Measurements from ENCODE around the gene SMC2. TPM values are rescaled to one million over a fixed set of nuclear protein-coding genes. Genes with fewer than 3 reads are reported as not detected.

The SMC2 gene
- total and polyA plus RNA-seq, 2 of the 13 experiments (the other 11 are each of a cell fraction or from before 2014, with no cell fraction given), result 5.6 to 36.7 TPM

DNA sequence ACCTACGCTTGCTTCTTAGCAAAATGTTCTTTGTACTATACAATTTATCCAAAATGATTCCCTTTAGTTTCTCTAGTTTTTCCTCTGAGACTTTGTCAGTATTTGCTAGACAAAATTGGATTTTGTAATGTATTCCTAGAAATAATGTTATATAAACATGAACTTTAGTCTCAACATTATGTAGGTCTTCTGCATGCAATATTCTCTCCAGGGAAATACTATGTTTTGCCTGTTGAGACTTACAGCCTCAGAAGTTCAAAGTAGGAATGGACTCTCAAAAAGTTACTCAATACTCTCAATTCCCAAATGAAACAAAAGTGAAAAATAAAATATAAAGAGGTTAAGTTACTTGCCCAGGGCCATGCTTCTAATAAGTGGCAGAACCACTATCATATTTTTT, 24.8 kb upstream of the SMC2 start (continued):
- TF ChIP-seq, protein P1, sequence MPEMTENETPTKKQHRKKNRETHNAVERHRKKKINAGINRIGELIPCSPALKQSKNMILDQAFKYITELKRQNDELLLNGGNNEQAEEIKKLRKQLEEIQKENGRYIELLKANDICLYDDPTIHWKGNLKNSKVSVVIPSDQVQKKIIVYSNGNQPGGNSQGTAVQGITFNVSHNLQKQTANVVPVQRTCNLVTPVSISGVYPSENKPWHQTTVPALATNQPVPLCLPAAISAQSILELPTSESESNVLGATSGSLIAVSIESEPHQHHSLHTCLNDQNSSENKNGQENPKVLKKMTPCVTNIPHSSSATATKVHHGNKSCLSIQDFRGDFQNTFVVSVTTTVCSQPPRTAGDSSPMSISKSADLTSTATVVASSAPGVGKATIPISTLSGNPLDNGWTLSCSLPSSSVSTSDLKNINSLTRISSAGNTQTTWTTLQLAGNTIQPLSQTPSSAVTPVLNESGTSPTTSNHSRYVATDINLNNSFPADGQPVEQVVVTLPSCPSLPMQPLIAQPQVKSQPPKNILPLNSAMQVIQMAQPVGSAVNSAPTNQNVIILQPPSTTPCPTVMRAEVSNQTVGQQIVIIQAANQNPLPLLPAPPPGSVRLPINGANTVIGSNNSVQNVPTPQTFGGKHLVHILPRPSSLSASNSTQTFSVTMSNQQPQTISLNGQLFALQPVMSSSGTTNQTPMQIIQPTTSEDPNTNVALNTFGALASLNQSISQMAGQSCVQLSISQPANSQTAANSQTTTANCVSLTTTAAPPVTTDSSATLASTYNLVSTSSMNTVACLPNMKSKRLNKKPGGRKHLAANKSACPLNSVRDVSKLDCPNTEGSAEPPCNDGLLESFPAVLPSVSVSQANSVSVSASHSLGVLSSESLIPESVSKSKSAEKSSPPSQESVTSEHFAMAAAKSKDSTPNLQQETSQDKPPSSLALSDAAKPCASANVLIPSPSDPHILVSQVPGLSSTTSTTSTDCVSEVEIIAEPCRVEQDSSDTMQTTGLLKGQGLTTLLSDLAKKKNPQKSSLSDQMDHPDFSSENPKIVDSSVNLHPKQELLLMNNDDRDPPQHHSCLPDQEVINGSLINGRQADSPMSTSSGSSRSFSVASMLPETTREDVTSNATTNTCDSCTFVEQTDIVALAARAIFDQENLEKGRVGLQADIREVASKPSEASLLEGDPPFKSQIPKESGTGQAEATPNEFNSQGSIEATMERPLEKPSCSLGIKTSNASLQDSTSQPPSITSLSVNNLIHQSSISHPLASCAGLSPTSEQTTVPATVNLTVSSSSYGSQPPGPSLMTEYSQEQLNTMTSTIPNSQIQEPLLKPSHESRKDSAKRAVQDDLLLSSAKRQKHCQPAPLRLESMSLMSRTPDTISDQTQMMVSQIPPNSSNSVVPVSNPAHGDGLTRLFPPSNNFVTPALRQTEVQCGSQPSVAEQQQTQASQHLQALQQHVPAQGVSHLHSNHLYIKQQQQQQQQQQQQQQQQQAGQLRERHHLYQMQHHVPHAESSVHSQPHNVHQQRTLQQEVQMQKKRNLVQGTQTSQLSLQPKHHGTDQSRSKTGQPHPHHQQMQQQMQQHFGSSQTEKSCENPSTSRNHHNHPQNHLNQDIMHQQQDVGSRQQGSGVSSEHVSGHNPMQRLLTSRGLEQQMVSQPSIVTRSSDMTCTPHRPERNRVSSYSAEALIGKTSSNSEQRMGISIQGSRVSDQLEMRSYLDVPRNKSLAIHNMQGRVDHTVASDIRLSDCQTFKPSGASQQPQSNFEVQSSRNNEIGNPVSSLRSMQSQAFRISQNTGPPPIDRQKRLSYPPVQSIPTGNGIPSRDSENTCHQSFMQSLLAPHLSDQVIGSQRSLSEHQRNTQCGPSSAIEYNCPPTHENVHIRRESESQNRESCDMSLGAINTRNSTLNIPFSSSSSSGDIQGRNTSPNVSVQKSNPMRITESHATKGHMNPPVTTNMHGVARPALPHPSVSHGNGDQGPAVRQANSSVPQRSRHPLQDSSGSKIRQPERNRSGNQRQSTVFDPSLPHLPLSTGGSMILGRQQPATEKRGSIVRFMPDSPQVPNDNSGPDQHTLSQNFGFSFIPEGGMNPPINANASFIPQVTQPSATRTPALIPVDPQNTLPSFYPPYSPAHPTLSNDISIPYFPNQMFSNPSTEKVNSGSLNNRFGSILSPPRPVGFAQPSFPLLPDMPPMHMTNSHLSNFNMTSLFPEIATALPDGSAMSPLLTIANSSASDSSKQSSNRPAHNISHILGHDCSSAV (CRISPR knock-in tag; IDR thresholded peaks at IDR 0.05; ENCODE audit: borderline replicate concordance), result no peak
- TF ChIP-seq SALL2 (CRISPR knock-in tag; IDR thresholded peaks at IDR 0.05) (no peak), GLI4 (CRISPR knock-in tag; IDR thresholded peaks at IDR 0.05; ENCODE audit: borderline replicate concordance) (no peak), ELF4 (CRISPR knock-in tag; IDR thresholded peaks at IDR 0.05; ENCODE audit: borderline replicate concordance) (no peak), DNMT3B (CRISPR knock-in tag; conservative IDR thresholded peaks at IDR 0.05) (no peak), NCOR1 (IDR thresholded peaks at IDR 0.05; ENCODE audit: borderline replicate concordance, low read length) (peak; percentile 76; the same call in 1 of the 2 replicates), HMG20A (CRISPR knock-in tag; IDR thresholded peaks at IDR 0.05; ENCODE audit: borderline replicate concordance) (peak; percentile 37; the same call in 1 of the 2 replicates), ZNF660 (CRISPR knock-in tag; IDR thresholded peaks at IDR 0.05; ENCODE audit: borderline replicate concordance, low read depth) (no peak)
- TF ChIP-seq, protein P2, sequence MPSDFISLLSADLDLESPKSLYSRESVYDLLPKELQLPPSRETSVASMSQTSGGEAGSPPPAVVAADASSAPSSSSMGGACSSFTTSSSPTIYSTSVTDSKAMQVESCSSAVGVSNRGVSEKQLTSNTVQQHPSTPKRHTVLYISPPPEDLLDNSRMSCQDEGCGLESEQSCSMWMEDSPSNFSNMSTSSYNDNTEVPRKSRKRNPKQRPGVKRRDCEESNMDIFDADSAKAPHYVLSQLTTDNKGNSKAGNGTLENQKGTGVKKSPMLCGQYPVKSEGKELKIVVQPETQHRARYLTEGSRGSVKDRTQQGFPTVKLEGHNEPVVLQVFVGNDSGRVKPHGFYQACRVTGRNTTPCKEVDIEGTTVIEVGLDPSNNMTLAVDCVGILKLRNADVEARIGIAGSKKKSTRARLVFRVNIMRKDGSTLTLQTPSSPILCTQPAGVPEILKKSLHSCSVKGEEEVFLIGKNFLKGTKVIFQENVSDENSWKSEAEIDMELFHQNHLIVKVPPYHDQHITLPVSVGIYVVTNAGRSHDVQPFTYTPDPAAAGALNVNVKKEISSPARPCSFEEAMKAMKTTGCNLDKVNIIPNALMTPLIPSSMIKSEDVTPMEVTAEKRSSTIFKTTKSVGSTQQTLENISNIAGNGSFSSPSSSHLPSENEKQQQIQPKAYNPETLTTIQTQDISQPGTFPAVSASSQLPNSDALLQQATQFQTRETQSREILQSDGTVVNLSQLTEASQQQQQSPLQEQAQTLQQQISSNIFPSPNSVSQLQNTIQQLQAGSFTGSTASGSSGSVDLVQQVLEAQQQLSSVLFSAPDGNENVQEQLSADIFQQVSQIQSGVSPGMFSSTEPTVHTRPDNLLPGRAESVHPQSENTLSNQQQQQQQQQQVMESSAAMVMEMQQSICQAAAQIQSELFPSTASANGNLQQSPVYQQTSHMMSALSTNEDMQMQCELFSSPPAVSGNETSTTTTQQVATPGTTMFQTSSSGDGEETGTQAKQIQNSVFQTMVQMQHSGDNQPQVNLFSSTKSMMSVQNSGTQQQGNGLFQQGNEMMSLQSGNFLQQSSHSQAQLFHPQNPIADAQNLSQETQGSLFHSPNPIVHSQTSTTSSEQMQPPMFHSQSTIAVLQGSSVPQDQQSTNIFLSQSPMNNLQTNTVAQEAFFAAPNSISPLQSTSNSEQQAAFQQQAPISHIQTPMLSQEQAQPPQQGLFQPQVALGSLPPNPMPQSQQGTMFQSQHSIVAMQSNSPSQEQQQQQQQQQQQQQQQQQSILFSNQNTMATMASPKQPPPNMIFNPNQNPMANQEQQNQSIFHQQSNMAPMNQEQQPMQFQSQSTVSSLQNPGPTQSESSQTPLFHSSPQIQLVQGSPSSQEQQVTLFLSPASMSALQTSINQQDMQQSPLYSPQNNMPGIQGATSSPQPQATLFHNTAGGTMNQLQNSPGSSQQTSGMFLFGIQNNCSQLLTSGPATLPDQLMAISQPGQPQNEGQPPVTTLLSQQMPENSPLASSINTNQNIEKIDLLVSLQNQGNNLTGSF (CRISPR knock-in tag; IDR thresholded peaks at IDR 0.05), result no peak
- TF ChIP-seq, protein P3, sequence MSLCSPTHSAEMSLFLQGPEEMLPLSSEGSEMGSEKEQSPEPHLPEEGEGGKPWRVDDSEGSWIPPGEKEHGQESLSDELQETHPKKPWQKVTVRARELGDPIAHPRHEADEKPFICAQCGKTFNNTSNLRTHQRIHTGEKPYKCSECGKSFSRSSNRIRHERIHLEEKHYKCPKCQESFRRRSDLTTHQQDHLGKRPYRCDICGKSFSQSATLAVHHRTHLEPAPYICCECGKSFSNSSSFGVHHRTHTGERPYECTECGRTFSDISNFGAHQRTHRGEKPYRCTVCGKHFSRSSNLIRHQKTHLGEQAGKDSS (CRISPR knock-in tag; IDR thresholded peaks at IDR 0.05; ENCODE audit: borderline replicate concordance, low read depth), result no peak
- TF ChIP-seq, protein P4, sequence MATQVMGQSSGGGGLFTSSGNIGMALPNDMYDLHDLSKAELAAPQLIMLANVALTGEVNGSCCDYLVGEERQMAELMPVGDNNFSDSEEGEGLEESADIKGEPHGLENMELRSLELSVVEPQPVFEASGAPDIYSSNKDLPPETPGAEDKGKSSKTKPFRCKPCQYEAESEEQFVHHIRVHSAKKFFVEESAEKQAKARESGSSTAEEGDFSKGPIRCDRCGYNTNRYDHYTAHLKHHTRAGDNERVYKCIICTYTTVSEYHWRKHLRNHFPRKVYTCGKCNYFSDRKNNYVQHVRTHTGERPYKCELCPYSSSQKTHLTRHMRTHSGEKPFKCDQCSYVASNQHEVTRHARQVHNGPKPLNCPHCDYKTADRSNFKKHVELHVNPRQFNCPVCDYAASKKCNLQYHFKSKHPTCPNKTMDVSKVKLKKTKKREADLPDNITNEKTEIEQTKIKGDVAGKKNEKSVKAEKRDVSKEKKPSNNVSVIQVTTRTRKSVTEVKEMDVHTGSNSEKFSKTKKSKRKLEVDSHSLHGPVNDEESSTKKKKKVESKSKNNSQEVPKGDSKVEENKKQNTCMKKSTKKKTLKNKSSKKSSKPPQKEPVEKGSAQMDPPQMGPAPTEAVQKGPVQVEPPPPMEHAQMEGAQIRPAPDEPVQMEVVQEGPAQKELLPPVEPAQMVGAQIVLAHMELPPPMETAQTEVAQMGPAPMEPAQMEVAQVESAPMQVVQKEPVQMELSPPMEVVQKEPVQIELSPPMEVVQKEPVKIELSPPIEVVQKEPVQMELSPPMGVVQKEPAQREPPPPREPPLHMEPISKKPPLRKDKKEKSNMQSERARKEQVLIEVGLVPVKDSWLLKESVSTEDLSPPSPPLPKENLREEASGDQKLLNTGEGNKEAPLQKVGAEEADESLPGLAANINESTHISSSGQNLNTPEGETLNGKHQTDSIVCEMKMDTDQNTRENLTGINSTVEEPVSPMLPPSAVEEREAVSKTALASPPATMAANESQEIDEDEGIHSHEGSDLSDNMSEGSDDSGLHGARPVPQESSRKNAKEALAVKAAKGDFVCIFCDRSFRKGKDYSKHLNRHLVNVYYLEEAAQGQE (IDR thresholded peaks at IDR 0.05; ENCODE audit: borderline replicate concordance in 1 of 2, low read depth in 1 of 2, low read length in 2 of 2), result no peak

All from HepG2 (cell line).